MM.1S (cell line): ENCODE data around the gene IRAK3.

Experiments used
- EZH2phosphoT487 ChIP-seq: fragments of 300-600 bp; sonication (generic); IDR thresholded peaks from 2 replicates; pipeline ENCODE4 v1.6.1; 2018; ENCODE audit warnings: antibody characterized with exemption, low read length
- TF ChIP-seq, protein P1 (sequence below): fragments of 300-600 bp; sonication (generic); IDR thresholded peaks from 2 replicates; pipeline ENCODE4 v1.5.1; 2016; ENCODE audit warnings: antibody characterized with exemption, low read length, mixed read lengths

DNA sequence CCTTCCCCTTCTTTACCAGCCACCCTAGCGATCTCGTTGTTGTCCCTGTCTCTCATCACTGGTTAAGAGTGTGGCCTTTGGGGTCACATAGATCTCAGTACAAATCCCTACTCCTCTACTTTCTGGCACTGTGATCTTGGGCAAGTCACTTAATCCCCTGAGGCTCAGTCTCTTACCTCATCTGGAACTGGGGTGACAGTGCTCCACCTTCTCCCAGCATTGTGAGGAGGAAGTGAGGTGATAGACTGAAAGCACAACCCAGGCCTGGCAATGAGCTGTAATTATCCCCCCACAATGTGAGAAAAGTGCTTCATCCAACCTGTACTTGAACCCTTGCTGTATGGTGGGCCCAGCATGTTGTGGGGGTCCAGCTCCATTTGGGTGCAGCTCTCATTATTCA is 48.0 kb downstream of the IRAK3 start:
- TF ChIP-seq, protein P1, sequence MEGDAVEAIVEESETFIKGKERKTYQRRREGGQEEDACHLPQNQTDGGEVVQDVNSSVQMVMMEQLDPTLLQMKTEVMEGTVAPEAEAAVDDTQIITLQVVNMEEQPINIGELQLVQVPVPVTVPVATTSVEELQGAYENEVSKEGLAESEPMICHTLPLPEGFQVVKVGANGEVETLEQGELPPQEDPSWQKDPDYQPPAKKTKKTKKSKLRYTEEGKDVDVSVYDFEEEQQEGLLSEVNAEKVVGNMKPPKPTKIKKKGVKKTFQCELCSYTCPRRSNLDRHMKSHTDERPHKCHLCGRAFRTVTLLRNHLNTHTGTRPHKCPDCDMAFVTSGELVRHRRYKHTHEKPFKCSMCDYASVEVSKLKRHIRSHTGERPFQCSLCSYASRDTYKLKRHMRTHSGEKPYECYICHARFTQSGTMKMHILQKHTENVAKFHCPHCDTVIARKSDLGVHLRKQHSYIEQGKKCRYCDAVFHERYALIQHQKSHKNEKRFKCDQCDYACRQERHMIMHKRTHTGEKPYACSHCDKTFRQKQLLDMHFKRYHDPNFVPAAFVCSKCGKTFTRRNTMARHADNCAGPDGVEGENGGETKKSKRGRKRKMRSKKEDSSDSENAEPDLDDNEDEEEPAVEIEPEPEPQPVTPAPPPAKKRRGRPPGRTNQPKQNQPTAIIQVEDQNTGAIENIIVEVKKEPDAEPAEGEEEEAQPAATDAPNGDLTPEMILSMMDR, result no peak
- no peak for TF ChIP-seq EZH2phosphoT487
